Measurements from ENCODE around the gene TRPM3. TPM values are rescaled to one million over a fixed set of nuclear protein-coding genes. Genes with fewer than 3 reads are reported as not detected.

Gene TRPM3
- total RNA-seq, 1 experiment from 2014 or later: not detected

- intact Hi-C loops (cut with micrococcal nuclease; ENCODE audit: unreplicated experiment): no loop called here
- DNase-seq: no peak
- Histone ChIP-seq H3K36me3 (ENCODE audit: control insufficient read depth, insufficient read depth, low read length) (no peaks in the 10 kb centered on the region), H3K27me3 (replicated peaks; ENCODE audit: control insufficient read depth, insufficient read depth, low read length) (no peaks in the 10 kb centered on the region), H3K4me1 (no peaks in the 10 kb centered on the region), H3K9me3 (no peaks in the 10 kb centered on the region), H3K4me3 (ENCODE audit: low read depth, low read length) (no peak overlapping the region)
- H3K4me3 Mint-ChIP-seq (ENCODE audit: unreplicated experiment): no peak overlapping the region
- H3K9me3 Mint-ChIP-seq (ENCODE audit: unreplicated experiment): no peaks in the 10 kb centered on the region
- ChIA-PET CTCF (no interaction called here), POLR2A (no interaction called here)
- H3K27me3 Mint-ChIP-seq (ENCODE audit: insufficient read depth, unreplicated experiment): no peaks in the 10 kb centered on the region
- H3K36me3 Mint-ChIP-seq (ENCODE audit: insufficient read depth, unreplicated experiment): no peaks in the 10 kb centered on the region
- no peak overlapping the region for H3K27ac Mint-ChIP-seq (ENCODE audit: unreplicated experiment)
- TF ChIP-seq, protein P1, sequence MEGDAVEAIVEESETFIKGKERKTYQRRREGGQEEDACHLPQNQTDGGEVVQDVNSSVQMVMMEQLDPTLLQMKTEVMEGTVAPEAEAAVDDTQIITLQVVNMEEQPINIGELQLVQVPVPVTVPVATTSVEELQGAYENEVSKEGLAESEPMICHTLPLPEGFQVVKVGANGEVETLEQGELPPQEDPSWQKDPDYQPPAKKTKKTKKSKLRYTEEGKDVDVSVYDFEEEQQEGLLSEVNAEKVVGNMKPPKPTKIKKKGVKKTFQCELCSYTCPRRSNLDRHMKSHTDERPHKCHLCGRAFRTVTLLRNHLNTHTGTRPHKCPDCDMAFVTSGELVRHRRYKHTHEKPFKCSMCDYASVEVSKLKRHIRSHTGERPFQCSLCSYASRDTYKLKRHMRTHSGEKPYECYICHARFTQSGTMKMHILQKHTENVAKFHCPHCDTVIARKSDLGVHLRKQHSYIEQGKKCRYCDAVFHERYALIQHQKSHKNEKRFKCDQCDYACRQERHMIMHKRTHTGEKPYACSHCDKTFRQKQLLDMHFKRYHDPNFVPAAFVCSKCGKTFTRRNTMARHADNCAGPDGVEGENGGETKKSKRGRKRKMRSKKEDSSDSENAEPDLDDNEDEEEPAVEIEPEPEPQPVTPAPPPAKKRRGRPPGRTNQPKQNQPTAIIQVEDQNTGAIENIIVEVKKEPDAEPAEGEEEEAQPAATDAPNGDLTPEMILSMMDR (IDR thresholded peaks at IDR 0.05; ENCODE audit: insufficient read depth in 1 of 2, low read depth in 1 of 2, low read length in 1 of 2, severe bottlenecking in 1 of 2, unreplicated experiment in 1 of 2): no peak
- no TSS peak for BruUV-seq (replicated peaks)
- no peaks in the 10 kb centered on the region for H3K4me1 Mint-ChIP-seq (ENCODE audit: low read depth, unreplicated experiment)
Measured at GRCh38 chr9:70642341-70642740, 479.1 kb downstream of the TRPM3 start.

GRCh38 chr9:70641631-70642030 is 479.8 kb downstream of the TRPM3 start:
- DNase-seq: no peak
- Mint-ChIP-seq H3K36me3 (ENCODE audit: insufficient read depth, unreplicated experiment) (no peaks in the 10 kb centered on the region), H3K27ac (ENCODE audit: unreplicated experiment) (no peak overlapping the region), H3K9me3 (ENCODE audit: unreplicated experiment) (no peaks in the 10 kb centered on the region), H3K27me3 (ENCODE audit: insufficient read depth, unreplicated experiment) (no peaks in the 10 kb centered on the region), H3K4me3 (ENCODE audit: unreplicated experiment) (no peak overlapping the region), H3K4me1 (ENCODE audit: low read depth, unreplicated experiment) (no peaks in the 10 kb centered on the region)
- Histone ChIP-seq H3K36me3 (ENCODE audit: control insufficient read depth, insufficient read depth, low read length) (no peaks in the 10 kb centered on the region), H3K4me1 (no peaks in the 10 kb centered on the region), H3K27me3 (replicated peaks; ENCODE audit: control insufficient read depth, insufficient read depth, low read length) (no peaks in the 10 kb centered on the region), H3K9me3 (no peaks in the 10 kb centered on the region), H3K4me3 (ENCODE audit: low read depth, low read length) (no peak overlapping the region)
- intact Hi-C loops (cut with micrococcal nuclease; ENCODE audit: unreplicated experiment): loop anchor here (2.0 kb wide), 1 partner anchor 607 kb away; no protein-coding TSS in a partner anchor
- CTCF ChIA-PET: no interaction called here
- POLR2A ChIA-PET: no interaction called here
- TF ChIP-seq, protein P1 (IDR thresholded peaks at IDR 0.05; ENCODE audit: insufficient read depth in 1 of 2, low read depth in 1 of 2, low read length in 1 of 2, severe bottlenecking in 1 of 2, unreplicated experiment in 1 of 2): no peak
- BruUV-seq (replicated peaks): no TSS peak

DNA sequence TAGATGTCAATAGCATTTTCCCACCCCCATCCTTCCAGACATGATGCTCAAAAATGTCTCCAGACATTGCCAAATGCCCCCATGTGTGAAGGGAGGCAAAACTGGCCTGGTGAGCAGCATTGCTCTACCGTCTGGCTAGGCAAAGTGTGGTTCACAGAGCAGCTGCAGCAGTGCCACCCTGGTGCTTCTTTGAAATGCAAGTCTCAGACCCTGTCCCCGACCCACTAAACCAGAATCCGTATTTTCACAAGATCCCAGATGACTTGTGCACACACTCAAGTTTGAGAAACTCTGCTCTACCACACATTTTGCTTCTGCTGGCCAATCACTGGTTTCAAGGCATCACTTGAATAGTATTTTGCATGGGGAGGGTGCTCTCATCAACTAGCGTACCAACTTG is 480.4 kb downstream of the TRPM3 start:
- DNase-seq: no peak
- H3K4me1 Mint-ChIP-seq (ENCODE audit: low read depth, unreplicated experiment): no peaks in the 10 kb centered on the region
- Histone ChIP-seq H3K36me3 (ENCODE audit: control insufficient read depth, insufficient read depth, low read length) (no peaks in the 10 kb centered on the region), H3K4me3 (ENCODE audit: low read depth, low read length) (no peak overlapping the region), H3K9me3 (no peaks in the 10 kb centered on the region), H3K4me1 (no peaks in the 10 kb centered on the region), H3K27me3 (replicated peaks; ENCODE audit: control insufficient read depth, insufficient read depth, low read length) (no peaks in the 10 kb centered on the region)
- H3K27me3 Mint-ChIP-seq (ENCODE audit: insufficient read depth, unreplicated experiment): no peaks in the 10 kb centered on the region
- no peak overlapping the region for H3K4me3 Mint-ChIP-seq (ENCODE audit: unreplicated experiment)
- H3K27ac Mint-ChIP-seq (ENCODE audit: unreplicated experiment): no peak overlapping the region
- POLR2A ChIA-PET: no interaction called here
- no TSS peak for BruUV-seq (replicated peaks)
- H3K9me3 Mint-ChIP-seq (ENCODE audit: unreplicated experiment): no peaks in the 10 kb centered on the region
- CTCF ChIA-PET: no interaction called here
- no peaks in the 10 kb centered on the region for H3K36me3 Mint-ChIP-seq (ENCODE audit: insufficient read depth, unreplicated experiment)
- TF ChIP-seq, protein P1 (IDR thresholded peaks at IDR 0.05; ENCODE audit: insufficient read depth in 1 of 2, low read depth in 1 of 2, low read length in 1 of 2, severe bottlenecking in 1 of 2, unreplicated experiment in 1 of 2): no peak
- intact Hi-C loops (cut with micrococcal nuclease; ENCODE audit: unreplicated experiment): loop anchor here (2.0 kb wide), 1 partner anchor 608 kb away; no protein-coding TSS in a partner anchor
